Stimulated activated CD4-positive, alpha-beta T cell treated with anti-CD3 and anti-CD28 coated beads, Interleukin-2, amount 100 ng/mL, for 24 hours (primary cell): Measurements from ENCODE around the gene CHST11.

Experiments used
- DNase-seq, 2 donors: peaks; one replicate each; pipeline ENCODE4 v3.0.0-alpha.2; 2020

The CHST11 gene

DNA sequence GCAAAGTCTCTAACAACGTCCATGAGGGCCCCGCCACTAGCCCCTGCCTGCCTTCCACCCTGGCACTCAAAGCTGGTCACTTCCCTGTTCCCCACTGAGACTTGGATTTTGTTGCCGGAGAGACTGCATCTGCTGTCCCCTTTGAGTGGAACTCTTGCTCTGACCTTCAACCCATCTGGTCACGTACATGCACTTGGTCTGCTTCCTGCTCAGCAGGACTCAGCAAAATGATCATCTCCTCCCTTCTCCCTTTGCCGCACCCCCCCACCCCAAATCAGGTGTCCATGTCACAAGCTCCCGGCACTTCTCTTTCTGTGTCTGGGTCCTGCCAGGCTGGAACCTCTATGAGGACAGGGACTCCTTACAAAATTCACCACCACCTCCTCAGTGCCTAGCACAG lies 180.9 kb downstream of the CHST11 start:
- DNase-seq: no peak

GRCh38 chr12:104638218-104638850 lies 181.6 kb downstream of the CHST11 start:
- no peak for DNase-seq

DNA sequence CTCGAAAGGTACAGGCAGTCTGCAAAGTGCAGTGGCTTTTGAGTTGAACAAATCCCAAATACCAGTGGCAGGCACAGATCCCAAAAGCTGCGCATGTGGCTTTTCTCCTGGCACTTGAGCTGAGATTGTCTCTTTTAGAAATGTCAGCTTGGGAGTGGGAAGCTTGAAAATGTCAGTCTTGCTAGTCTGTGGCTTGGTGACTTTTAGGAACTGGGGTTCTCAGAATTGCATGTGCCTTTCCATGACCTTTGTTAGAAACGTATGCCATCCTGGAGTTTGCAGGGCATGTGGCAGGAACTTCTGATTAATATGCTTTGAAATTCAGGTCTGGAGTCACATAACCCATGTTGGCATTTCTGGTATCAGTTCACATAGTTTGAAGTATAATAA lies 182.1 kb downstream of the CHST11 start:
- no peak for DNase-seq

GRCh38 chr12:104640956-104641355 lies 184.2 kb downstream of the CHST11 start:
- DNase-seq: no peak

GRCh38 chr12:104641862-104642261 lies 185.1 kb downstream of the CHST11 start:
- no peak for DNase-seq

DNA sequence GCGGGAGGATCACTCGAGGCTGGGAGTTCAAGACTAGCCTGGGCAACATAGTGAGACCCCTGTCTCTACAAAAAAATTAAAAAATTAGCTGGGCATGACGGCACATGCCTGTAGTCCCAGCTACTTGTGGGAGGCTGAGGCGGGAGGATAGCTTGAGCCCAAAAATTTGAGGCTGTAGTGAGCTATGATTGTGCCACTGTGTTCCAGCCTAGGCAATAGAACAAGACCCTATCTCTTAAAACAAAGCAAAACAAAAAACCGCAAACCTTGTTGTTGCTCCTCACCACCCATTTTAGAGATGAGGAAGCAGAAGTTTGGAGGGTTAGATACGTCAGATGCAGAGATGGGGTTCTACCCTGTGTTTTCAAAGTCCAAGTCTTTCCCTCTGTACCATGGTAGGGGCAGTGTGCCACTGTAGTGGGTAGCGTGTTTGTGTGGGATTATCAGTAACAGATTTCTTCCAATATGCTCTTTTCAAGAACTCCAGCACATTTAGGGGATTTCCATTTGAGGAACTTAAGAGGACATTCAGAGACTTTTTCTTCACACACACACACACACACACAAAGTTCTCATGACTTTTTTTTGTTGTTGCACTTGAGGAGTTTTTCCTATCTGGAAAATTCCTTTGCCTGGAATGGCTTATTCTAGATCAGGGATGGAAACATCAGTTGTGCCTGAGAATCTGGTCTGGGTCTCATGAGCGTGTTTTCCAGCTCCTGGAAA lies 186.5 kb downstream of the CHST11 start:
- no peak for DNase-seq

- DNase-seq: no peak
Observed at GRCh38 chr12:104643819-104644669, 187.3 kb downstream of the CHST11 start.

GRCh38 chr12:104648756-104649155 lies 192.0 kb downstream of the CHST11 start:
- no peak for DNase-seq

GRCh38 chr12:104649217-104649824 lies 192.6 kb downstream of the CHST11 start:
- DNase-seq: no peak

- DNase-seq: no peak
Observed at GRCh38 chr12:104649921-104650320, 193.2 kb downstream of the CHST11 start.

DNA sequence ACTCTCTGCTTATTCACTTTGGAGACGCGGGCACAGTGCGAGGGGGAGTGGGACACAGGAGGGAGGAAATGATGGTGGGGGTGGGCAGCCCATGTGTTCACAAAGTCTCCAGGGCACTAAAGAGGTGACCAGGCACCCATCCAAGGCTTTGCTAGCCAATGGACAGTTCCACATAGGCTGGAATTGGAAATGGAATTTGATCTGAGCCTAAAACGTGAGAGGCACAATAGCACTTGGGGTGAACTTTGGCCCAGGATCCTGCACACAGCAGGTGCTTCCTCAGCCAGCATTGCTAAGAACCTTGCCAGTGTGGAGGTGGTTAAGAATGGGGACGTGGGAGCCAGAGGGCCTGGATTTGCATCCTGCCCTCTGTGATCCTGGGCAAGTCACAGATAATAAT lies 193.8 kb downstream of the CHST11 start:
- DNase-seq: no peak

GRCh38 chr12:104651811-104652210 lies 195.1 kb downstream of the CHST11 start:
- no peak for DNase-seq

DNA sequence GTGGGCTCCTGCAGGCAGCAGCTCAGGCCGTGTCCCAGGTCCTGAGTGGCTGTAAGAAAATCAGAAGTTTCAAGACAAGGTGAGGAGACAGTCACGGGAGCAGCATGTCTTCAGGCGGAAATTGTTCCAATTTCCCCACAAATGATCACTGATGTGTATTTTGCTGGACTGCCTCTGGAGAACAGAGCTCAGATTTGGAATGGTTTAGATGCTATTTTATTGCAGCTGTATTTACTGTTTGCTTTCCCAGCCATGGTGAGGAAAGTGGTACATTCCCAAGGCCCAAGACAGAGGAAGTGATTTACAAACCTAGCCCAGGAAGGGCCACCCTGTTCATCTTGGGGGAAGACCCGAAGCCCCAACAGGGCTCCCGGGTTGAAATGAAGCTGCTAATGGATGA lies 195.6 kb downstream of the CHST11 start:
- DNase-seq: no peak

GRCh38 chr12:104652910-104653309 lies 196.2 kb downstream of the CHST11 start:
- DNase-seq: no peak

DNA sequence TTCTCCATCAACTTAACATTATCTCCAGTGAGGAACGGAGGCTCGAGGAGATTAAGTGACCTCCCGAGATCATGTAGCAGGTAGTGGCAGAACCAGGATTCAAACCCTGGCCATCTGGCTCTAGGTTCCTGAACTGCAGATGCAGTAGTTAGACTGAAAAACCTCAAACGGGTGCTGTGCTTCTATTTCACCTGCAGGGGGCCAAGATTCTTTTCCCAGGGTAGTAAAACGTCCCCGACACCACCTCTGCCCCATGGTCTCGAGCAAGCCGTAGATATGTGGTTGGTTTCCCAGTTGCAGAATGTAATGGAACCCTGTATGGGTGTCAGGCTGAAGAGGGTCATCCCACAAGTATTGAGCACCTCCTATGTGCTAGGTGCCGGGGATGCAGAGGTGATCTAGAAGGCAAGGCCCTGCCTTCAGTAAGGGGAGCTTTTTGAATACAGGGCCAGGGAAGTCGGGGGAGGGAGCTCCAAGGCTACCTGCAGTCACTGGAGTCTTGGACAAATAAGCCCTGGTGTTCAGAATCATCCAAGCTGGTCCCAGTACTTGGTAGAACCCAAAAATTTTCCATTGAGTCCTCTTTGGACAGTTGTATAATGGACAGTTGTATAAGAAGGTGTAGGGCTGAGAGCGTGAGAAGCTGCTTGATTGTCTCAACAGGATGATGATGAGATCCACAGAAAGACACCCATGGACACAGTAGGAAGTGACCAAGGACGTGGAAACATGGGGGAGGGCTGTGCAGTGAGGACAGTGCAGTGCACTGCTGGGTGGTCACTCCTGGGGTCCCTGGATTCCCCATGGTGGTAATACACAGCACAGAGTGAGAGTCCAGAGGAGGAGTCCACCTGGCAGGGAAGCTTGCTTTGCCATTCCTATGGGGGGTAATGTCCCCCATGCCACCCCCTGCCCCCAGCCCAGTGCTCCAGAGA lies 197.2 kb downstream of the CHST11 start:
- peak; percentile 24 to 26 for DNase-seq

DNA sequence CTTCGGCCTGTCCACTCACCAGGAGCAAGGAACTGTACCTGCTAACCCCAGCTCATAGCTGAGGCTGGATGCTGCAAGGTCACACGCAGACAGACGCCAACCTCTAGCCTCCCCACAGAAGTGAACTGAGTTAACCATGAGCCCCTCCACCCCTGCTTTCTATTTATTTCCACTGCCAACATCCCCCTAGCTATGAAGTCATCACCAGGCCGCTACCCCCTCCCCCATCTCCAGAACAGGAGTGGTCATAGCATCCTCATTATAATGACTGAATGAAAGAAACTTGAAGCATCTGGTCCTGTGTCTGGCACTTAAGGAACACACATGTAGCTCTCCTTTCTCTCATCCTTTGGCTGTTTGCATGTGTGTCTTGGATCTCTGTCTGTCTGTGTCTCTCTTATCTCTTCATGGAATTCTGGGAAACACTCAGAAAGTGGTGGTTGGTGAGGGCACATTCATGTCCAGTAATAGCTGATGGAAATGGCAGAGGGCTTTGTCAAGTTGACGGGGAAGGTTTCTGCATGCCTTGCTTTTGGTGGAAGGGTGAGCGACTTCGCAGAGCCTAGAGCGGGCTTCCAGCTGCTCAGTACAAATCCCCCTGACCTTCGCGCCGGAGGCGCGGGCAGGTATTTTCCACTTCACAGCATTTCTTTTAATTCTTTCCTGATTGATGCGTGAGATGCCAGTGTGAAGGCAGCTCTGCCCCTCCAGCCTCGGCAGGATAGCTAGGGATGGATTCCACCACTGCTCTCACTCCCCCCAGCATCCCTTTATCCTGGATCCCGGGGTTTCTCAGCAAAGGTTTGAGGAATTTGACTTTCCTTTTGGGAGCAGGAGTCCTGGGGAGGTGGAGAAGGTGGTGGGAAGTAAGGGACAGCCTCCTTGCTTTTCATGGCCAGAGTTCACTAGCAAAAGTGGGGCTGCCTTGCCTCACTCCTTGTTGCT lies 198.2 kb downstream of the CHST11 start:
- DNase-seq: no peak

DNA sequence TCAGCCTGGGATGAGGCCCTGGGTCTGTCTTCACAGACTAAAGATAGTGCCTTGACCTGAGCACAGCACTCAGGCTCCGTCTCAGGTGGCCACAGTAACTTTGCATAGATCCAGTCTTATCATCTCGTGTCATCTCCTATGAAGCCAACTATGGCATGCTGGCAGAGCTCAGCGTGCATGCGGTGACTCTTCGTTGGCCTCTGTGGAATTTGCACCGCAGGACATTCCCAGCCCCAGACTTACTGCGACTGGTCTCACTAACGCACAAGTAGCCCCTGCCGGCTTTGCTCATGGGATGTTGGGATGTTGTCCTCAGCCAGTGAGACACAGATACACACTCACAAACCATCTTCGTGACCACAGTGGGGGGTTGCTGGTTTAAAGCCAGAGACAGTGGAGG lies 199.6 kb downstream of the CHST11 start:
- no peak for DNase-seq

DNA sequence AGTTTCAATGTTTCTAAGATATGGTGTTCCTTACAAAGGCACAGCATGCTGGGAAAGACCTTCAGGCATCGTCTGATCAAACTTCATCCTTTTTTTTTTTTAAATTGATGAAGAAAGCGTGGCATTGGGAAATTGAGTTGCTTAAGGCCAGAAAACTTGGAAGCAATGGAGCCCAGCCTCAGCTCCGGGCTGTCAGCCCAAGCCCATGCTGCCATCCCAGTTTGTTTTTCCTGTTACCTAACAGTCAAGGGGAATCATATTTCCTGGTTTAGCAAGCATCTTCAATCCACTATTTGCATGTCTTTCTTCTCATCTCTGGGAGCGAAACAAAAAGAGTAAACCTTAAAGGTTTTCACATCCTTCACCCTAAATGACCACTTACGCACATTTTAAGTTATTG lies 200.2 kb downstream of the CHST11 start:
- no peak for DNase-seq

GRCh38 chr12:104657726-104658484 lies 201.2 kb downstream of the CHST11 start:
- DNase-seq: no peak

DNA sequence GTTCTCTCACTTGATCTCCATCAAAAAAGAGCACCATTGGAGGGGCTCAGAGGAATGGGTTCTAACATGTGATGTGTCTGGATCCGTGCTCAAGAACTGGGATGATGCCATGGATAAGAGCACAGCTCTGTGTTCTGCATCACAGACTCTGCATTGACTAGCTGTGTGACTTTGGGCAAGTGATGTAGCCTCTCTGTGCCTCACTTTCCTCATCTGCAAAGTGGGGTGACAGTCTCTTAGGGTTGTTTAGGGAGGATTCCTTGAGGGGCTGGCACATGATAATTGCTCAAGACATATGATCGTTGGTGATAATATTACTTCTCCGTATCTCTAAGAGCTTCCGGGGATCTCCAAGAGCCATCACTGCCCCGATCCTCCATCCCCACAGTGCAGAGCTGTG lies 202.3 kb downstream of the CHST11 start:
- no peak for DNase-seq
